Osteoblast (primary cell): ENCODE results near the gene SRCIN1. TPM values are rescaled to one million over a fixed set of nuclear protein-coding genes. Genes with fewer than 3 reads are reported as not detected.

Experiments used
- DNase-seq: peaks from one replicate; pipeline ENCODE4 v3.0.0; 2011; ENCODE audit warnings: low spot score, mixed read lengths; ENCODE audit not compliant: insufficient read length; ENCODE audit errors: missing footprints
- H2AFZ ChIP-seq: 2 replicates; pipeline ENCODE4 v1.6.0; 2011; ENCODE audit warnings: mild to moderate bottlenecking, low read length
- H3K27ac ChIP-seq: 2 replicates; pipeline ENCODE4 v1.5.1; 2011; ENCODE audit warnings: mild to moderate bottlenecking, low read depth, low read length, moderate library complexity
- H3K27me3 ChIP-seq: 2 replicates; pipeline ENCODE4 v1.6.0; 2012; ENCODE audit warnings: mild to moderate bottlenecking, control low read depth, inconsistent platforms, low read length, moderate library complexity; ENCODE audit not compliant: insufficient read depth
- H3K36me3 ChIP-seq: 2 replicates; pipeline ENCODE4 v1.5.1; 2011; ENCODE audit warnings: mild to moderate bottlenecking, low read length, control low read depth, moderate library complexity; ENCODE audit not compliant: insufficient read depth
- H3K4me1 ChIP-seq: 2 replicates; pipeline ENCODE4 v1.5.1; 2011; ENCODE audit warnings: mild to moderate bottlenecking, low read length, control low read depth, moderate library complexity; ENCODE audit not compliant: insufficient read depth
- H3K4me2 ChIP-seq: 2 replicates; pipeline ENCODE4 v1.6.0; 2011; ENCODE audit warnings: mild to moderate bottlenecking, low read length; ENCODE audit not compliant: insufficient read depth
- H3K4me3 ChIP-seq: fragments of 200-600 bp; sonication (generic); 3 replicates; pipeline ENCODE4 v1.5.1; 2012; ENCODE audit warnings: mild to moderate bottlenecking, low read length, inconsistent platforms; ENCODE audit not compliant: insufficient read depth
- H3K79me2 ChIP-seq: 2 replicates; pipeline ENCODE4 v1.6.0; 2012; ENCODE audit warnings: mild to moderate bottlenecking, low read length, control low read depth, inconsistent platforms; ENCODE audit not compliant: insufficient read depth
- H3K9me3 ChIP-seq: 2 replicates; pipeline ENCODE4 v1.5.1; 2011; ENCODE audit warnings: low read depth, low read length, control low read depth
- H4K20me1 ChIP-seq: 2 replicates; pipeline ENCODE4 v1.6.0; 2012; ENCODE audit warnings: mild to moderate bottlenecking, low read length, control low read depth; ENCODE audit not compliant: insufficient read depth
- CTCF ChIP-seq: IDR thresholded peaks from 2 replicates; pipeline ENCODE4 v1.5.1; 2011; ENCODE audit warnings: mild to moderate bottlenecking, low read depth, low read length, moderate library complexity; ENCODE audit errors: extremely low read depth
- total RNA-seq: library from RNA; depleted of rRNA; stranded (reverse); fragments of >200 nt; gene quantifications from 2 replicates; pipeline ENCODE4 v1.2.3, GENCODE V29; 2012

The SRCIN1 gene
- total RNA-seq, 1 donor, result not detected

- Histone ChIP-seq H3K79me2 (no peaks in the 10 kb centered on the region), H3K4me3 (peak overlapping the region; percentile 43), H3K9me3 (no peaks in the 10 kb centered on the region), H3K27me3 (peaks cover 45% of the 10 kb centered on the region), H3K4me1 (peaks cover 5% of the 10 kb centered on the region), H2AFZ (peak overlapping the region; percentile 47), H3K4me2 (peak overlapping the region; percentile 68), H4K20me1 (peaks cover 8% of the 10 kb centered on the region), H3K36me3 (no peaks in the 10 kb centered on the region), H3K27ac (no peak overlapping the region)
- peak; percentile 100 for DNase-seq
- TF ChIP-seq CTCF, result peak; percentile 82
Measured at GRCh38 chr17:38557836-38558727, 47.7 kb downstream of the SRCIN1 start.

- peaks cover 8% of the 10 kb centered on the region for H4K20me1 ChIP-seq
- no peaks in the 10 kb centered on the region for H3K79me2 ChIP-seq
- peak overlapping the region; percentile 68 for H3K4me2 ChIP-seq
- DNase-seq, result no peak
- H3K27ac ChIP-seq, result no peak overlapping the region
- TF ChIP-seq CTCF, result no peak
- H3K4me1 ChIP-seq, result peaks cover 5% of the 10 kb centered on the region
- H3K27me3 ChIP-seq, result peaks cover 39% of the 10 kb centered on the region
- H3K36me3 ChIP-seq, result no peaks in the 10 kb centered on the region
- H3K4me3 ChIP-seq, result peak overlapping the region; percentile 43
- H2AFZ ChIP-seq, result peak overlapping the region; percentile 47
- no peaks in the 10 kb centered on the region for H3K9me3 ChIP-seq
Measured at GRCh38 chr17:38557396-38557795, 48.4 kb downstream of the SRCIN1 start.

- TF ChIP-seq CTCF, result no peak
- H3K9me3 ChIP-seq, result no peaks in the 10 kb centered on the region
- no peak overlapping the region for H3K27ac ChIP-seq
- no peaks in the 10 kb centered on the region for H3K79me2 ChIP-seq
- H3K36me3 ChIP-seq, result no peaks in the 10 kb centered on the region
- peaks cover 5% of the 10 kb centered on the region for H3K4me1 ChIP-seq
- no peak for DNase-seq
- peaks cover 28% of the 10 kb centered on the region for H3K27me3 ChIP-seq
- peaks cover 5% of the 10 kb centered on the region for H4K20me1 ChIP-seq
- H3K4me2 ChIP-seq, result no peak overlapping the region
- H2AFZ ChIP-seq, result no peak overlapping the region
- no peak overlapping the region for H3K4me3 ChIP-seq
Measured at GRCh38 chr17:38556239-38556638, 49.5 kb downstream of the SRCIN1 start.

GRCh38 chr17:38554430-38555350 lies 51.1 kb downstream of the SRCIN1 start:
- Histone ChIP-seq H4K20me1 (no peaks in the 10 kb centered on the region), H3K27me3 (peaks cover 12% of the 10 kb centered on the region), H3K9me3 (no peaks in the 10 kb centered on the region), H3K36me3 (no peaks in the 10 kb centered on the region), H3K4me1 (peaks cover 7% of the 10 kb centered on the region), H3K79me2 (no peaks in the 10 kb centered on the region), H3K27ac (no peak overlapping the region), H3K4me3 (no peak overlapping the region), H2AFZ (no peak overlapping the region), H3K4me2 (no peak overlapping the region)
- no peak for TF ChIP-seq CTCF
- no peak for DNase-seq
